ENCODE data around the gene C18orf63.

C18orf63 gene

GRCh38 chr18:74381621-74382295, 66.1 kb downstream of the C18orf63 start:
- DNase-seq: no peak

DNA sequence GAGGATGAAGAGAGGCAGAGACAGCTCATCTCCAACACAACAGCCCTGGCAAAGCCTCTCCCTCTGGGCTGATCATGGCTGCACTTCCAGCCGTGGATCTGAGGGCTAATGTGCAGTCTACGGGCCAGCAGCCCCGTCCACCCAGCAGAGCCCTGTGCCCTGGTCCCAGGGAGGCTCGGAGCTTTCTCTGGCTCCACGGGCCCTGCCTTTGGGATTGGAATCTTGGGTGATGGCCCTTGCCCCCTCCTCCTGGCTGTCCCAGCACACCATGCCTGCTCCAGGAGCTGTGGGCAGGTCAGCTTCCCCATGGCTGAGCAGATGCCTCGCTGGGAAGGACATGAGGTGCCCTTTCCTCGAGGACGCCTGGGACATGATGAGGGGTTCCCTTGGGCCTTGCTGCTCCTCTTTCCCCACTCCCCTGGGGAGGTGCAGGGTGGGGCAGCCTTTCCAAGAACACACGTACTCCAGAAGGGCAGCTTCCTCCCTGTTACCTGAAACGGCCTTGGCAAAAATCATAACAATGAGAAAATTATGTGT, 66.9 kb downstream of the C18orf63 start:
- no peak for DNase-seq

GRCh38 chr18:74387383-74387782, 71.7 kb downstream of the C18orf63 start:
- no peak for DNase-seq

DNA sequence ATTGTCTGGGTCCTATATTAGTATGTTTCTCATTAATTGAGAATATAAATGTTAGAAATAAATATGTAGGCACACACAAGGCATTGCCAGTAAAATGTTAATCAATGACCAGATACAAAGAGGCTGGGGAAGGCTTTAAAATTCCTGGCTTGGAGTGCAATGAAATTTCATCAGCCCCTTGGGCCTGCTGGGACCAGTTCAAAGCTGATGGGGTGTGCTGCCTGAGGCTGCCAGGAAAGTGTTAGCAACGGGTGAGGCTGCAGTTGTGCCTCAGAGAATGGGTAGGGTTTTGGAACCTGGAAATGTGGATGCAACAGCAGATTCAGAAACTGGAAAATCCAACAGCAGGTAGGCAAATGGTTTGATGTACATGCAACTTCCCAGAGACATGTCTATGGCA, 72.6 kb downstream of the C18orf63 start:
- DNase-seq: no peak

- no peak for DNase-seq
Measured at GRCh38 chr18:74389171-74389927, 73.7 kb downstream of the C18orf63 start.

DNA sequence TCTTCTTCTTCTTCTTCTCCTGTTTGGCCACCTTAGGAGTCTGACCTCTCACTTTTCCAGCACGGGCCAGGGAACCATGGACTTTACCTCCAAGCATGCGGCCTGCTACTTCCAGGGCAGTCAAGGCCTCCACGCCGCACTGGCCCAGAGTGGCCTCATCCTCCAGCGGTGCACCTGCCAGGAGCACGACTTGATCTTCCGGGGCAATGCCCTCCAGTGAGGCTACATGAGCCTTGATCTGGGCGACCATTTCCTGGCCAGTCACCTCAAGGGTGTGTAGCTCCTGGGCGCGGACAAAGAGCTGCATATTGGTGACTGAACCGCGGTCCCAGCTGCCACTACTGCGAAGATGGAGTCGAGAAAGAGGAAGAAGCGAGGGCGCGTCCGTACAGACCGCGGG, 74.4 kb downstream of the C18orf63 start:
- DNase-seq: no peak

- DNase-seq: no peak
Measured at GRCh38 chr18:74390900-74391299, 75.3 kb downstream of the C18orf63 start.

DNA sequence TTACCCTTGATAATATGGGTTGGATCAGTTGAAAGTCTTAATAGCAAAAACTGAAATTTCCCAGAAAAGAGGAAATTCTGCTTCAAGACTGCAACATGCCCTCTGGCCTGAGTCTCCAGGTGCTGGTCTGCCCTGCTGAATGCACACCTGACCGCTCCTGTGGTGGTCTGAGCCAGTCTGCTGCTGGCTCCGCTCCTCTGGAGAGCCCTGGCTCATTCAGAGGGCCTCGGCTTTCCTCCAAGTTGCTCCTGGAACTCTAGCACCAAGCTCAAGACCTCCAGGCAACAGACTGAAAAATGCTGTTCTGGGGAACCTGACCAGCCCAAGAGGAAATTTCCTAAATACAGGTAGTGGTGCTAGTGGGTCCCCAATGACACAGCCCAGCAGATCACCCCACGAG, 76.7 kb downstream of the C18orf63 start:
- DNase-seq: no peak

DNA sequence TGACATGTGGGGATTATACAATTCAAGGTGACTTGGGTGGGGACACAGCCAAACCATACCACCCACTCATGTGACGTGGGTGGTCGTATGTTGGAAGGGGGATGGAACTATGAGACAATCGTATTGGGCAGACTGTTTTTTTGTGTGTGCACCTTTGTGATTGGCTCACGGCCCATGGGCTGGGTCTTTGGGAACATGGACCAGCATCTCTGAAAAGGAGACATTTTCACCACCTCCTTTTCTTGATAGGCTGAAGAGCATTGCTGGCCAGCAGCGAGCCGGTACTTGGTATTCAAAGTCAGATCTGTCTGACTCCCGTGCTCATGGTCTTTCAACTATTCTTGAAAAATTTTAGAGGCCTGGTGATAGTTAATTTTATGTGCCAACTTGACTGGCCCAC, 79.4 kb downstream of the C18orf63 start:
- no peak for DNase-seq

- DNase-seq: no peak
Measured at GRCh38 chr18:74395648-74396154, 80.1 kb downstream of the C18orf63 start.

DNA sequence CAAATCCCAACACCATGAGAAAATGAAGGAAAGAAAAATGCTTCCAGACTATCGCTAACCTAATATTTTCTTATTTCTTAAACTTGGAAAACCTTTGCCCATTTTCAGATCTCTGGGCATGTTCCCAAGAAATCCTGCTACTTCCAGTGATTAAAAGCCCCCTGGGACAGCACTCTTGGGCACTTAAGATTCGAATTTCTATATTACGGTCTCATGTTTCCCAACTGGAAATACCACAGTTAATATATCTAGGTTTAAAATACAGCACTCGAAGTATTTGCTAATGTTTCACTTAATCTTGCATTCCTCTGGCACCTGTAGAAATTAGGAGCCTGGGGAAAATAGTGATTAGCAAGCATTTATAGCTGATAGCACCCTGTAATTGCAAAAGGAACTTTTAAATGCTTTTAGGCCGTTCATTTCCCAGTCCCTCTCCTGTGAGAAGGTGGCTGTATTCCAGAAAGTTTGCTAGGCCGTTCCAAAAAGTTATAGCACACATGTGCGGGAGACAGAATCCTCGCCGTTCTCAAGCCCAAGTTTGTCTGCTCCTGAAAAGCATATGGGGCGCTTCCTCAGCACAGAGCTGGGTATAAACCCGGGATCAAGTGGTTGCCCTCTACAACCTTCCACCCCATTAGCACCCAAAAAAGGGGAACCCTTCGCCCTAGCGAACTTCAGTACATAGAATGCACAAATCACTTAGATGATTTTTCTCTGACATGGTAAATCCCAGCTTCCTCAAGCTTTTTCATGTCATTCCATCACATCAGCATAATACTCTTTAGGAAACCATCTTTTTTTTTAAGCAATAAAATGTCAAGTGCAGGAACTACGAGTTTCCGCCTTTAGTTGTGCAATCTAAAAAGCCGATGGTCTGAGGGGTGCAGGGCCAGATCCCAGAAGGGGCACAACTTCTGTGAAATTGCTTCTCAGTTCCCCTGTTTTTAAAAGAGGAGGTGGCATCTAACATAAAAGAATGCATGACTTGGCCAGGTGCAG, 80.8 kb downstream of the C18orf63 start:
- no peak for DNase-seq

- no peak for DNase-seq
Measured at GRCh38 chr18:74397572-74397971, 81.9 kb downstream of the C18orf63 start.

DNA sequence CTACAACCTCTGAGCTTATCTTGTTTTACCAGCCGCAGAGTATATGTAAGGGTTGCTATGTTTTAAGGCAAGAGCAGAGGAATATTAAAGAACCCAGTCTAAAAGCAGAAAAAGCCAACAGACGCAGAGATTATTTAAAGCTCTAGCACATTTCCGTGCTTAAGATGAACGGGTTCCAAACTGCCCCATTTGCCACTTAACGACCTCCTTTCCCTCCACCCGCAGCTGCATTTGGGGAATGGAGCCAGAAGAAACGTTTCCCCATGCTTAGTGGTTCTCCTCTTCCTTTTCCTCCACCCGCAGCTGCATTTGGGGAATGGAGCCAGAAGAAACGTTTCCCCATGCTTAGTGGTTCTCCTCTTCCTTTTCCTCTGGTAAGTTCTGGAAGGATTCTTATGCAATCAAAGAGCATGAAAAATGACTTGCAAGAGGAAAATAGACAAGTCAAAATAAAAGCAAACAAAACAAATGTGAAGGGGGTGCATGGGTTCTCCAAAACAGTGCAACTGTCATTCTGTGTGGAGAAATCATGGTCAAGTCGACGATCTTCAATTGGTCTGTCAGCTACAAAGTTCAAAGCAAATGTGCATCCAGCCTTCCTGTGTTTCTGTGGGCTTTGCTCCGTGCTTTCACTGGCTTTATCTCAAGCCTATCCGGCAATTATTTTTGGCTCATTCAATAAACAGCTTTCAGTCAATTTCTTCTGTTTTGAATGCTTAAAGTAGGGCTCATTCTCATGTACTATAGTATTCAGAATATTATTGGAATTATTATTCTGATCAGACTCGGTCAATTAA, 83.7 kb downstream of the C18orf63 start:
- DNase-seq: no peak

GRCh38 chr18:74400813-74401212, 85.2 kb downstream of the C18orf63 start:
- no peak for DNase-seq

GRCh38 chr18:74402806-74403433, 87.3 kb downstream of the C18orf63 start:
- DNase-seq: no peak

- DNase-seq: no peak
Measured at GRCh38 chr18:74407888-74408287, 92.2 kb downstream of the C18orf63 start.

Data from NCI-H1048 (cell line).